22Rv1 (cell line): ENCODE results near the gene IL20.

ENCODE experiments used
- ZFX ChIP-seq: fragments of 450-650 bp; IDR thresholded peaks from 2 replicates; pipeline ENCODE4 v1.6.1; 2017; ENCODE audit warnings: antibody characterized with exemption, borderline replicate concordance
- TF ChIP-seq, protein P1 (sequence below): fragments of 450-650 bp; IDR thresholded peaks from 2 replicates; pipeline ENCODE4 v1.5.1; 2017; ENCODE audit warnings: mild to moderate bottlenecking

DNA sequence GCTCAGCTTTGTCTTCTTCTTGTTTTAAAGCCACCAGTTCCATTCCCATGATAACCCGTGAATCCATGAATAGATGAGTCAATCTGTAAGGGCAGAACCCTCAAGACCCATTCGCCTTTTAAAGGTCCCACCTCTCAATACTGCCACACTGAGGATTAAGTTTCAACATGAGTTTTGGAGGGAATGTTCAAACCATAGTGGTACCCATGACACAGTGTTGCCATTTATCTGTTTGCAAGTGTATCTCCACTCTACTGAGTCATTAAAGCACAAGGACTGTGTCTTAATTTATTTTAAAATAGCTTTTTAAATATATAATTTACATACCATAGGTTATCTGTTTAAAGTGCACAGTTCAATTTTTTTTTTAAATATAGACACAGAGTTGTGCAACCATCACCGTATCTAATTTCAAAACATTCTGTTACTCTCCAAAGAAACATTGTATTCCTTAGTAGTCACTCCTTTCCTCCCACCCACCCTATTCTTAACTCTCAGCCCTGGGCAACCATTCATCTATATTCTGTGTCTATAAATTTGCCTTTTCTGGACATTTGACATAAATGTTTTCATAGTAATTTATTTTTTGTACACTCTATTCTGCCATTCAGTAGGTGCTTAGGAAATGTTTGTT lies 27.0 kb downstream of the IL20 start:
- TF ChIP-seq, protein P1, sequence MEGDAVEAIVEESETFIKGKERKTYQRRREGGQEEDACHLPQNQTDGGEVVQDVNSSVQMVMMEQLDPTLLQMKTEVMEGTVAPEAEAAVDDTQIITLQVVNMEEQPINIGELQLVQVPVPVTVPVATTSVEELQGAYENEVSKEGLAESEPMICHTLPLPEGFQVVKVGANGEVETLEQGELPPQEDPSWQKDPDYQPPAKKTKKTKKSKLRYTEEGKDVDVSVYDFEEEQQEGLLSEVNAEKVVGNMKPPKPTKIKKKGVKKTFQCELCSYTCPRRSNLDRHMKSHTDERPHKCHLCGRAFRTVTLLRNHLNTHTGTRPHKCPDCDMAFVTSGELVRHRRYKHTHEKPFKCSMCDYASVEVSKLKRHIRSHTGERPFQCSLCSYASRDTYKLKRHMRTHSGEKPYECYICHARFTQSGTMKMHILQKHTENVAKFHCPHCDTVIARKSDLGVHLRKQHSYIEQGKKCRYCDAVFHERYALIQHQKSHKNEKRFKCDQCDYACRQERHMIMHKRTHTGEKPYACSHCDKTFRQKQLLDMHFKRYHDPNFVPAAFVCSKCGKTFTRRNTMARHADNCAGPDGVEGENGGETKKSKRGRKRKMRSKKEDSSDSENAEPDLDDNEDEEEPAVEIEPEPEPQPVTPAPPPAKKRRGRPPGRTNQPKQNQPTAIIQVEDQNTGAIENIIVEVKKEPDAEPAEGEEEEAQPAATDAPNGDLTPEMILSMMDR: no peak
- no peak for TF ChIP-seq ZFX
